22Rv1 (cell line): ENCODE results near the gene RNF186.

Source experiments
- ZFX ChIP-seq: fragments of 450-650 bp; IDR thresholded peaks from 2 replicates; pipeline ENCODE4 v1.6.1; 2017; ENCODE audit warnings: antibody characterized with exemption, borderline replicate concordance
- TF ChIP-seq, protein P1 (sequence below): fragments of 450-650 bp; IDR thresholded peaks from 2 replicates; pipeline ENCODE4 v1.5.1; 2017; ENCODE audit warnings: mild to moderate bottlenecking

DNA sequence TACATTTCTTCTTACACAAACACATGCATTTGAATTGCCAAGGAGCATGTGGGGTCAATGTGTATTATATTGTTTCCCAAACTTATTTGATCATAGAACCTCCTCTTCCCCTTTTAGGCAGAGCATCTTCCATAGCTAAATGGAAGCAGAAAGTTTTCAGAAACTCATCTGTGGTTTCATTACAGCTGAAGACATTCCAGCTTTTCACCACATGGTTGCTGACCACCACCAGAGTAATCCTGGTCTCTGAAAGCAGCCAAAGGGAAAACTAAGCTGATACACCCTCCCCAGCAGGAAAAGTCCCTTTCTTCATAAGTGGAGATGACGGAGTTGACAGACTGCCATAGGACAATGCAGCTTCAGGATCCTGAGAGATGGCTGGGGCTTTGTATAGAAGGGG is 37.0 kb upstream of the RNF186 start:
- TF ChIP-seq, protein P1, sequence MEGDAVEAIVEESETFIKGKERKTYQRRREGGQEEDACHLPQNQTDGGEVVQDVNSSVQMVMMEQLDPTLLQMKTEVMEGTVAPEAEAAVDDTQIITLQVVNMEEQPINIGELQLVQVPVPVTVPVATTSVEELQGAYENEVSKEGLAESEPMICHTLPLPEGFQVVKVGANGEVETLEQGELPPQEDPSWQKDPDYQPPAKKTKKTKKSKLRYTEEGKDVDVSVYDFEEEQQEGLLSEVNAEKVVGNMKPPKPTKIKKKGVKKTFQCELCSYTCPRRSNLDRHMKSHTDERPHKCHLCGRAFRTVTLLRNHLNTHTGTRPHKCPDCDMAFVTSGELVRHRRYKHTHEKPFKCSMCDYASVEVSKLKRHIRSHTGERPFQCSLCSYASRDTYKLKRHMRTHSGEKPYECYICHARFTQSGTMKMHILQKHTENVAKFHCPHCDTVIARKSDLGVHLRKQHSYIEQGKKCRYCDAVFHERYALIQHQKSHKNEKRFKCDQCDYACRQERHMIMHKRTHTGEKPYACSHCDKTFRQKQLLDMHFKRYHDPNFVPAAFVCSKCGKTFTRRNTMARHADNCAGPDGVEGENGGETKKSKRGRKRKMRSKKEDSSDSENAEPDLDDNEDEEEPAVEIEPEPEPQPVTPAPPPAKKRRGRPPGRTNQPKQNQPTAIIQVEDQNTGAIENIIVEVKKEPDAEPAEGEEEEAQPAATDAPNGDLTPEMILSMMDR, result no peak
- TF ChIP-seq ZFX, result no peak
